K562 (cell line): ENCODE results near the gene ZSCAN1. TPM values are rescaled to one million over a fixed set of nuclear protein-coding genes. Genes with fewer than 3 reads are reported as not detected.

ENCODE experiments used
- CC2D1A ChIP-seq: fragments of 450-650 bp; IDR thresholded peaks from 2 replicates; pipeline ENCODE4 v1.6.1; 2017; ENCODE audit warnings: mild to moderate bottlenecking
- DMBX1 ChIP-seq: fragments of 250-450 bp; sonication (Bioruptor Pico); IDR thresholded peaks from 2 replicates; pipeline ENCODE4 v1.8.0; 2022; ENCODE audit warnings: inconsistent platforms, mild to moderate bottlenecking, moderate library complexity, borderline replicate concordance
- FOXA3 ChIP-seq, 2 experiments: fragments of 450-650 bp in 1 of 2; sonication (generic) in 1 of 2; formaldehyde crosslinking; IDR thresholded peaks in 1 of 2; conservative IDR thresholded peaks in 1 of 2; 2 replicates each; pipeline versions ENCODE4 v1.4.0 to v1.8.0; 2020 to 2022; ENCODE audit warnings: mild to moderate bottlenecking in 2 of 2, missing genetic modification reagents in 1 of 2
- GABPB2 ChIP-seq: fragments of 250-450 bp; sonication (Bioruptor Pico); conservative IDR thresholded peaks from 2 replicates; pipeline ENCODE4 v1.5.1; 2021; ENCODE audit warnings: mild to moderate bottlenecking
- GTF2F1 ChIP-seq: IDR thresholded peaks from 2 replicates; pipeline ENCODE4 v1.6.1; 2011; ENCODE audit warnings: low read depth, low read length, improper control_type of control experiment
- HCFC1 ChIP-seq: IDR thresholded peaks from 2 replicates; pipeline ENCODE4 v1.6.1; 2012; ENCODE audit warnings: low read depth, low read length, improper control_type of control experiment
- IRF2 ChIP-seq: sonication (generic); formaldehyde crosslinking; IDR thresholded peaks from 2 replicates; pipeline ENCODE4 v1.8.1; 2022; ENCODE audit warnings: mild to moderate bottlenecking, missing genetic modification reagents
- KDM1A ChIP-seq, 2 experiments: fragments of 450-650 bp; IDR thresholded peaks; 2 replicates each; pipeline ENCODE4 v1.6.1; 2016; ENCODE audit warnings: mild to moderate bottlenecking in 2 of 2
- NBN ChIP-seq: fragments of 450-650 bp; IDR thresholded peaks from 2 replicates; pipeline ENCODE4 v1.6.1; 2016; ENCODE audit warnings: low read depth, mild to moderate bottlenecking
- RAD21 ChIP-seq, 2 experiments: fragments of 250-450 bp in 1 of 2; fragments of 450-650 bp in 1 of 2; sonication (Bioruptor Pico) in 1 of 2; formaldehyde crosslinking in 1 of 2; IDR thresholded peaks in 1 of 2; conservative IDR thresholded peaks in 1 of 2; 2 replicates each; pipeline versions ENCODE4 v1.4.0 to v1.8.0; 2020 to 2022; ENCODE audit warnings: mild to moderate bottlenecking in 2 of 2, moderate library complexity in 1 of 2
- SRSF1 ChIP-seq: fragments of 200-400 bp; formaldehyde crosslinking; IDR thresholded peaks from 2 replicates; pipeline ENCODE4 v1.6.1; 2017; ENCODE audit warnings: mild to moderate bottlenecking, low read depth, low read length, moderate library complexity
- THAP7 ChIP-seq: fragments of 250-450 bp; sonication (Bioruptor Pico); IDR thresholded peaks from 2 replicates; pipeline ENCODE4 v1.5.0; 2021
- TRIM24 ChIP-seq, 2 experiments: fragments of 450-650 bp; IDR thresholded peaks; 2 replicates each; pipeline ENCODE4 v1.6.1; 2016
- TRIM28 ChIP-seq: fragments of 450-650 bp; IDR thresholded peaks from 2 replicates; pipeline ENCODE4 v1.6.1; 2017
- ZFX ChIP-seq: sonication (generic); formaldehyde crosslinking; IDR thresholded peaks from 2 replicates; pipeline ENCODE4 v1.8.0; 2022; ENCODE audit warnings: mild to moderate bottlenecking, missing genetic modification reagents, moderate library complexity
- ZNF24 ChIP-seq: fragments of 450-650 bp; IDR thresholded peaks from 2 replicates; pipeline ENCODE4 v1.6.1; 2016
- ZNF75A ChIP-seq: fragments of 450-650 bp; formaldehyde crosslinking; IDR thresholded peaks from 2 replicates; pipeline ENCODE4 v1.4.0; 2020; ENCODE audit warnings: mild to moderate bottlenecking
- ZNF764 ChIP-seq: fragments of 250-450 bp; sonication (Bioruptor Pico); IDR thresholded peaks from 2 replicates; pipeline ENCODE4 v1.4.0; 2020; ENCODE audit warnings: low read depth, mild to moderate bottlenecking, moderate library complexity
- ZNF766 ChIP-seq: fragments of 200-800 bp; sonication (Bioruptor generic); conservative IDR thresholded peaks from 2 replicates; pipeline ENCODE4 v1.6.1; 2016; ENCODE audit warnings: missing genetic modification characterization, missing compliant biosample characterization
- polyA plus RNA-seq, 8 experiments: library from polyadenylated mRNA; depleted of rRNA in 4 of 8; stranded (reverse) in 5 of 8; unstranded in 3 of 8; fragments of >200 nt; fragmentation: Nextera tagmentation in 2 of 8; fragmentation: Illumina TruSeq in 1 of 8; extraction: Ambion mirVana in 2 of 8; extraction: Trizol in 1 of 8; gene quantifications; 2 replicates each; pipeline versions ENCODE4 v1.2.1 to v1.2.3, GENCODE V29; 2011 to 2014; ENCODE audit warnings: inconsistent platforms in 1 of 8, missing spikeins in 1 of 8
- total RNA-seq, 7 experiments: library from RNA; depleted of rRNA in 6 of 7; stranded (reverse); fragments of >200 nt in 6 of 7; fragmentation: Illumina TruSeq in 2 of 7; extraction: Trizol in 2 of 7; gene quantifications; 2 replicates each; pipeline versions ENCODE4 v1.2.1 to v1.2.3, GENCODE V29; 2011 to 2021; ENCODE audit warnings: low replicate concordance in 1 of 7
- TF ChIP-seq, protein P1 (sequence below): sonication (generic); formaldehyde crosslinking; IDR thresholded peaks from 2 replicates; pipeline ENCODE4 v1.8.0; 2023; ENCODE audit warnings: mild to moderate bottlenecking, missing genetic modification reagents
- TF ChIP-seq, protein P2 (sequence below): fragments of 250-450 bp; sonication (Bioruptor Pico); IDR thresholded peaks from 2 replicates; pipeline ENCODE4 v1.4.0; 2020
- TF ChIP-seq, protein P3 (sequence below): fragments of 250-450 bp; sonication (Bioruptor Pico); IDR thresholded peaks from 2 replicates; pipeline ENCODE4 v1.9.0; 2021; ENCODE audit warnings: mild to moderate bottlenecking, inconsistent platforms

Gene ZSCAN1
- total and polyA plus RNA-seq, 9 of the 15 experiments (the other 6 are each of a cell fraction or from before 2014, with no cell fraction given): not detected

DNA sequence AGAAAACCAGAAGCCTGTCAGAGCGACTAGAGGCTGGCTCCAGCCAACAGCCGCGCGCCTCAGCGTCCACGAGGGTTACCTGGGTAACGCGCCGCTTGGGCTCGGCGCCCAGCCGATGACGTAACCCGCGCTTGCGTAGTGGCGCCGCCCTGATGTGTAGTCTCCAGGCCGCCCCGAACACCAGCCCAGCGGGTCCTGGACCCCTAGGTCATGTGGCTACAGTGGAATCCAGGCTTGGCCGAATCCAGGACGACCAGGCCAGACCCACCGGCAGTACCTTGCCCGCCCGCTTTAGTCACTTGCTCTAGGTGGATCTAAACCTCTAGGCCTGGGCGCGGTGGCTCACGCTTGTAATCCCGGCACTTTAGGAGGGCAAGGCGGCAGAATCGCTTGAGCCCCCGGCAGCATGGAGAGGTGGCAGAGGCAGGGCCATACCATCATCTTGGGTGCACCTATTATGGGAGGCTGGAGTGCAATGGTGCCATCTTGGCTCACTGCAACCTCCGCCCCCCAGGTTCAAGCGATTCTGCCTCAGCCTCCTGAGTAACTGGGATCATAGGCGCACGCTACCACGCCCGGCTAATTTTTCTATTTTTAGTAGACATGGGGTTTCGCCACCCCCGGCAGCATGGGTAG is 24.0 kb upstream of the ZSCAN1 start (continued):
- TF ChIP-seq KDM1A (IDR thresholded peaks at IDR 0.05) (no peak), ZFX (CRISPR knock-in tag) (peak; percentile 33; the same call in 1 of the 2 replicates), ZNF24 (no peak), HCFC1 (peak; percentile 66), FOXA3 (CRISPR knock-in tag; conservative IDR thresholded peaks at IDR 0.05 in 1 of 2, IDR thresholded peaks at IDR 0.05 in 1 of 2) (no peak), TRIM24 (IDR thresholded peaks at IDR 0.05) (no peak), DMBX1 (no peak), SRSF1 (no peak), RAD21 (CRISPR knock-in tag; conservative IDR thresholded peaks at IDR 0.05 in 1 of 2, IDR thresholded peaks at IDR 0.05 in 1 of 2) (no peak), CC2D1A (no peak), NBN (no peak), IRF2 (no peak), THAP7 (CRISPR knock-in tag) (no peak), ZNF766 (CRISPR knock-in tag) (no peak), GTF2F1 (no peak), TRIM28 (no peak), ZNF75A (no peak), GABPB2 (CRISPR knock-in tag) (no peak), ZNF764 (no peak)
- TF ChIP-seq, protein P1, sequence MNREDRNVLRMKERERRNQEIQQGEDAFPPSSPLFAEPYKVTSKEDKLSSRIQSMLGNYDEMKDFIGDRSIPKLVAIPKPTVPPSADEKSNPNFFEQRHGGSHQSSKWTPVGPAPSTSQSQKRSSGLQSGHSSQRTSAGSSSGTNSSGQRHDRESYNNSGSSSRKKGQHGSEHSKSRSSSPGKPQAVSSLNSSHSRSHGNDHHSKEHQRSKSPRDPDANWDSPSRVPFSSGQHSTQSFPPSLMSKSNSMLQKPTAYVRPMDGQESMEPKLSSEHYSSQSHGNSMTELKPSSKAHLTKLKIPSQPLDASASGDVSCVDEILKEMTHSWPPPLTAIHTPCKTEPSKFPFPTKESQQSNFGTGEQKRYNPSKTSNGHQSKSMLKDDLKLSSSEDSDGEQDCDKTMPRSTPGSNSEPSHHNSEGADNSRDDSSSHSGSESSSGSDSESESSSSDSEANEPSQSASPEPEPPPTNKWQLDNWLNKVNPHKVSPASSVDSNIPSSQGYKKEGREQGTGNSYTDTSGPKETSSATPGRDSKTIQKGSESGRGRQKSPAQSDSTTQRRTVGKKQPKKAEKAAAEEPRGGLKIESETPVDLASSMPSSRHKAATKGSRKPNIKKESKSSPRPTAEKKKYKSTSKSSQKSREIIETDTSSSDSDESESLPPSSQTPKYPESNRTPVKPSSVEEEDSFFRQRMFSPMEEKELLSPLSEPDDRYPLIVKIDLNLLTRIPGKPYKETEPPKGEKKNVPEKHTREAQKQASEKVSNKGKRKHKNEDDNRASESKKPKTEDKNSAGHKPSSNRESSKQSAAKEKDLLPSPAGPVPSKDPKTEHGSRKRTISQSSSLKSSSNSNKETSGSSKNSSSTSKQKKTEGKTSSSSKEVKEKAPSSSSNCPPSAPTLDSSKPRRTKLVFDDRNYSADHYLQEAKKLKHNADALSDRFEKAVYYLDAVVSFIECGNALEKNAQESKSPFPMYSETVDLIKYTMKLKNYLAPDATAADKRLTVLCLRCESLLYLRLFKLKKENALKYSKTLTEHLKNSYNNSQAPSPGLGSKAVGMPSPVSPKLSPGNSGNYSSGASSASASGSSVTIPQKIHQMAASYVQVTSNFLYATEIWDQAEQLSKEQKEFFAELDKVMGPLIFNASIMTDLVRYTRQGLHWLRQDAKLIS: no peak
- TF ChIP-seq, protein P2, sequence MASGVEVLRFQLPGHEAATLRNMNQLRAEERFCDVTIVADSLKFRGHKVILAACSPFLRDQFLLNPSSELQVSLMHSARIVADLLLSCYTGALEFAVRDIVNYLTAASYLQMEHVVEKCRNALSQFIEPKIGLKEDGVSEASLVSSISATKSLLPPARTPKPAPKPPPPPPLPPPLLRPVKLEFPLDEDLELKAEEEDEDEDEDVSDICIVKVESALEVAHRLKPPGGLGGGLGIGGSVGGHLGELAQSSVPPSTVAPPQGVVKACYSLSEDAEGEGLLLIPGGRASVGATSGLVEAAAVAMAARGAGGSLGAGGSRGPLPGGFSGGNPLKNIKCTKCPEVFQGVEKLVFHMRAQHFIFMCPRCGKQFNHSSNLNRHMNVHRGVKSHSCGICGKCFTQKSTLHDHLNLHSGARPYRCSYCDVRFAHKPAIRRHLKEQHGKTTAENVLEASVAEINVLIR (CRISPR knock-in tag): peak; percentile 89
- TF ChIP-seq, protein P3, sequence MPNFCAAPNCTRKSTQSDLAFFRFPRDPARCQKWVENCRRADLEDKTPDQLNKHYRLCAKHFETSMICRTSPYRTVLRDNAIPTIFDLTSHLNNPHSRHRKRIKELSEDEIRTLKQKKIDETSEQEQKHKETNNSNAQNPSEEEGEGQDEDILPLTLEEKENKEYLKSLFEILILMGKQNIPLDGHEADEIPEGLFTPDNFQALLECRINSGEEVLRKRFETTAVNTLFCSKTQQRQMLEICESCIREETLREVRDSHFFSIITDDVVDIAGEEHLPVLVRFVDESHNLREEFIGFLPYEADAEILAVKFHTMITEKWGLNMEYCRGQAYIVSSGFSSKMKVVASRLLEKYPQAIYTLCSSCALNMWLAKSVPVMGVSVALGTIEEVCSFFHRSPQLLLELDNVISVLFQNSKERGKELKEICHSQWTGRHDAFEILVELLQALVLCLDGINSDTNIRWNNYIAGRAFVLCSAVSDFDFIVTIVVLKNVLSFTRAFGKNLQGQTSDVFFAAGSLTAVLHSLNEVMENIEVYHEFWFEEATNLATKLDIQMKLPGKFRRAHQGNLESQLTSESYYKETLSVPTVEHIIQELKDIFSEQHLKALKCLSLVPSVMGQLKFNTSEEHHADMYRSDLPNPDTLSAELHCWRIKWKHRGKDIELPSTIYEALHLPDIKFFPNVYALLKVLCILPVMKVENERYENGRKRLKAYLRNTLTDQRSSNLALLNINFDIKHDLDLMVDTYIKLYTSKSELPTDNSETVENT (CRISPR knock-in tag): no peak
